Natural killer cell (primary cell): ENCODE data around the gene CACNA1D. TPM values are rescaled to one million over a fixed set of nuclear protein-coding genes. Genes with fewer than 3 reads are reported as not detected.

ENCODE experiments used
- ATAC-seq, 3 donors: fragments of 150-1000 bp in 2 of 3; fragments of 200-7000 bp in 1 of 3; cut with Tn5 transposase; 1 replicate in 1 of 3; 2 replicates in 2 of 3; pipeline ENCODE4 v1.10.0; 2021; ENCODE audit warnings: mild to moderate bottlenecking in 2 of 3, moderate library complexity in 2 of 3
- DNase-seq, 2 donors: peaks; one replicate each; pipeline versions ENCODE4 v3.0.0 to v3.0.0-alpha.2; 2013 to 2021; ENCODE audit warnings: mixed read lengths in 1 of 2
- H3K27ac ChIP-seq: one replicate; pipeline ENCODE4 v1.5.1; 2013; ENCODE audit warnings: mild to moderate bottlenecking, low read length
- H3K27me3 ChIP-seq: one replicate; pipeline ENCODE4 v1.6.1; 2013; ENCODE audit warnings: low read length; ENCODE audit not compliant: control insufficient read depth, insufficient read depth
- H3K36me3 ChIP-seq: one replicate; pipeline ENCODE4 v1.6.1; 2013; ENCODE audit warnings: low read length; ENCODE audit not compliant: control insufficient read depth, insufficient read depth
- H3K4me1 ChIP-seq: one replicate; pipeline ENCODE4 v1.6.1; 2013; ENCODE audit warnings: low read length; ENCODE audit not compliant: control insufficient read depth, insufficient read depth
- H3K4me3 ChIP-seq: one replicate; pipeline ENCODE4 v1.5.1; 2013; ENCODE audit warnings: low read length
- H3K9me3 ChIP-seq: one replicate; pipeline ENCODE4 v1.6.1; 2013; ENCODE audit warnings: low read length; ENCODE audit not compliant: control insufficient read depth, insufficient read depth
- H3K27ac Mint-ChIP-seq, 2 donors: one replicate each; pipeline ENCODE4 v1.8.0; 2022; ENCODE audit warnings: mild to moderate bottlenecking in 2 of 2, mixed read lengths in 2 of 2, moderate library complexity in 1 of 2
- H3K27me3 Mint-ChIP-seq, 2 donors: one replicate each; pipeline ENCODE4 v1.8.0; 2022; ENCODE audit warnings: low read depth in 2 of 2, mixed read lengths in 2 of 2
- H3K36me3 Mint-ChIP-seq: one replicate; pipeline ENCODE4 v1.8.0; 2022; ENCODE audit warnings: mixed read lengths
- H3K4me1 Mint-ChIP-seq, 2 donors: one replicate each; pipeline ENCODE4 v1.8.0; 2022; ENCODE audit warnings: mixed read lengths in 2 of 2
- H3K4me3 Mint-ChIP-seq: one replicate; pipeline ENCODE4 v1.8.0; 2022; ENCODE audit warnings: mild to moderate bottlenecking, moderate library complexity, mixed read lengths
- H3K9me3 Mint-ChIP-seq, 2 donors: one replicate each; pipeline ENCODE4 v1.8.0; 2022; ENCODE audit warnings: mixed read lengths in 2 of 2
- CTCF ChIP-seq: fragments of 200-600 bp; IDR thresholded peaks from one replicate; pipeline ENCODE4 v1.8.0; 2022; ENCODE audit warnings: antibody characterized with exemption
- WGBS: methylation state at CpG from one replicate; pipeline ENCODE4 v1.1.7; 2013; ENCODE audit warnings: missing lambda C conversion rate; ENCODE audit not compliant: insufficient coverage; 5-methylcytosine and 5-hydroxymethylcytosine counted together
- intact Hi-C: fragments of 100-400 bp; cut with micrococcal nuclease; formaldehyde crosslinking; loops from one replicate; pipeline ENCODE4 v1.14.2; 2022
- total RNA-seq, 4 donors: library from RNA; stranded (reverse); fragments of 120-200 nt in 1 of 4; gene quantifications; one replicate each; pipeline versions ENCODE4 v1.2.3 to v1.2.4, GENCODE V29; 2013 to 2022

Gene CACNA1D
- total RNA-seq, 3 donors from 2014 or later (not counting 1 experiment from before 2014, with no cell fraction given): 0.54 to 10.1 TPM; not detected in 1

GRCh38 chr3:53489787-53490458 lies 4.5 kb upstream of the CACNA1D start:
- Histone ChIP-seq H3K27me3 (peaks cover 7% of the 10 kb centered on the region), H3K4me3 (no peak overlapping the region), H3K27ac (no peak overlapping the region), H3K9me3 (no peaks in the 10 kb centered on the region), H3K36me3 (no peaks in the 10 kb centered on the region), H3K4me1 (peaks cover 2% of the 10 kb centered on the region)
- H3K4me3 Mint-ChIP-seq: no peak overlapping the region
- H3K27me3 Mint-ChIP-seq: peaks cover 29 to 37% of the 10 kb centered on the region in 2 donors
- 64% methylated on average over 7 of the region's 7 CpGs for WGBS
- ATAC-seq: no peak
- H3K36me3 Mint-ChIP-seq: no peaks in the 10 kb centered on the region
- intact Hi-C loops: no loop called here
- H3K27ac Mint-ChIP-seq: no peak overlapping the region
- DNase-seq: no peak
- no peaks in the 10 kb centered on the region for H3K9me3 Mint-ChIP-seq
- no peaks in the 10 kb centered on the region for H3K4me1 Mint-ChIP-seq
- no peak for TF ChIP-seq CTCF

DNA sequence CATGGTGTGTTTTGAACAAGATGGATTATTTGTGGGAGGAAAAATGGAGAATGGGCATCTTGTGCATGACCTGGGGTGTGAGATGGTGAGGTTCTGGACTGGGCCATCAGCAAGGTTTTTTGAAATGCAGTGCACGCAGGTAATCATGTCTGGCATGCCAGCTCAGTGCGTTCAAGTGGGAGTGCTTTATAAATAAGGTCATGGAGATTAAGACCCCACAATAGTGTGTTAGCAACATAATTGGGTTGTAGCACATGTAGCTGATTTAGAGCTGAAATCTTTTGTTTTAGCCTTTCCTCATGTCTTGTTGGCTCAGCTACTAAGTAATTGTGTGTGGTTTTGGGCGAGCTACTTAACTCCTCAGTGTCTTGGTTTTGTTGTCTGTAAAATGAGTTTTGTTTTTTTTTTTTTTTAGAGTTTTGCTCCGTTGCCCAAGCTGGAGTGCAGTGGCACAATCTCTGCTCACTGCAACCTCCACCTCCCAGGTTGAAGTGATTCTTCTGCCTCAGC lies 3.9 kb upstream of the CACNA1D start:
- intact Hi-C loops: no loop called here
- no peak overlapping the region for H3K27ac Mint-ChIP-seq

GRCh38 chr3:53491276-53491675 lies 3.1 kb upstream of the CACNA1D start:
- intact Hi-C loops: no loop called here
- Mint-ChIP-seq H3K27me3 (peaks cover 34 to 42% of the 10 kb centered on the region in 2 donors), H3K4me1 (no peaks in the 10 kb centered on the region), H3K36me3 (no peaks in the 10 kb centered on the region), H3K27ac (no peak overlapping the region), H3K4me3 (no peak overlapping the region), H3K9me3 (no peaks in the 10 kb centered on the region)
- 87% methylated on average over 6 of the region's 6 CpGs for whole genome bisulfite sequencing
- H3K9me3 ChIP-seq: no peaks in the 10 kb centered on the region
- H3K36me3 ChIP-seq: no peaks in the 10 kb centered on the region
- no peak overlapping the region for H3K4me3 ChIP-seq
- peaks cover 18% of the 10 kb centered on the region for H3K27me3 ChIP-seq
- peaks cover 12% of the 10 kb centered on the region for H3K4me1 ChIP-seq
- ATAC-seq (no peak), DNase-seq (no peak)
- no peak overlapping the region for H3K27ac ChIP-seq
- no peak for TF ChIP-seq CTCF

More for the DNA sequence above, 3.9 kb upstream of the CACNA1D start:
- H3K36me3 ChIP-seq: no peaks in the 10 kb centered on the region
- H3K4me3 ChIP-seq: no peak overlapping the region
- TF ChIP-seq CTCF: no peak
- 91% methylated on average over 3 of the region's 4 CpGs for WGBS
- H3K9me3 ChIP-seq: no peaks in the 10 kb centered on the region
- peaks cover 13% of the 10 kb centered on the region for H3K27me3 ChIP-seq
- Mint-ChIP-seq H3K27me3 (peaks cover 29 to 37% of the 10 kb centered on the region in 2 donors), H3K4me3 (no peak overlapping the region), H3K36me3 (no peaks in the 10 kb centered on the region), H3K9me3 (no peaks in the 10 kb centered on the region), H3K4me1 (no peaks in the 10 kb centered on the region)
- ATAC-seq (no peak), DNase-seq (no peak)
- peaks cover 8% of the 10 kb centered on the region for H3K4me1 ChIP-seq
- no peak overlapping the region for H3K27ac ChIP-seq

DNA sequence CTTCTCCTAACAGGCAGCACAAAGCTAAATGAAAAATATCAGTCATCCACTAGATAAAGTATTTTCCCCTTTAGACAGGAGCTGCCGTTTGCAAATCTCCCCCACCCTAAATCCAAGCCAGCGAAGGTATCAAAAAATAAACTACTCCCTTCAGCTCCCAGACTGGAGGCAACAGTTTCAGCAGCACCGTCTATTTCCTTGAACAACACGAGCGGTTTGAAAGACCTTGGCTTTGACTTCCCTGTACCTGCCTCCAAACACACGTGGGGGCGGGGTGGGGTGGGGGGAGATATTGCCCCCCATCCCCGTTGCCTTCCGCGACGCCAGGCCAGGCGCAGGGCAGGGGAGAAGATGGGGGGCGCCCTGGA lies 832 bp upstream of the CACNA1D start:
- H3K9me3 Mint-ChIP-seq: no peaks in the 10 kb centered on the region
- Histone ChIP-seq H3K27ac (no peak overlapping the region), H3K9me3 (no peaks in the 10 kb centered on the region), H3K4me3 (no peak overlapping the region), H3K4me1 (peaks cover 12% of the 10 kb centered on the region), H3K36me3 (no peaks in the 10 kb centered on the region), H3K27me3 (peaks cover 22% of the 10 kb centered on the region)
- ATAC-seq: no peak
- TF ChIP-seq CTCF: no peak
- no peaks in the 10 kb centered on the region for H3K4me1 Mint-ChIP-seq
- DNase-seq: no peak
- H3K27me3 Mint-ChIP-seq: peaks cover 54 to 65% of the 10 kb centered on the region in 2 donors
- whole genome bisulfite sequencing: 14% methylated on average over 13 of the region's 13 CpGs
- H3K27ac Mint-ChIP-seq: no peak overlapping the region
- intact Hi-C loops: no loop called here
- peak overlapping the region; percentile 55 for H3K4me3 Mint-ChIP-seq
- no peaks in the 10 kb centered on the region for H3K36me3 Mint-ChIP-seq
